GM23338 (cell line): ENCODE results near the gene ALDH8A1.

Experiments
- EZH2phosphoT487 ChIP-seq: fragments of 200-600 bp; sonication (generic); IDR thresholded peaks from one replicate; pipeline ENCODE4 v1.8.1; 2018; ENCODE audit warnings: antibody characterized with exemption; ENCODE audit not compliant: unreplicated experiment
- POLR2AphosphoS5 ChIP-seq: IDR thresholded peaks from 2 replicates; pipeline ENCODE4 v1.6.1; 2016; ENCODE audit warnings: antibody characterized with exemption, low read depth
- TF ChIP-seq, protein P1 (sequence below), 2 experiments: fragments of 200-600 bp in 1 of 2; sonication (generic) in 1 of 2; conservative IDR thresholded peaks; 2 replicates each; pipeline versions ENCODE4 v1.5.1 to v1.6.1; 2016 to 2017; ENCODE audit warnings: antibody characterized with exemption in 2 of 2, low read depth in 2 of 2, mild to moderate bottlenecking in 2 of 2, moderate library complexity in 1 of 2
- TF ChIP-seq, protein P2 (sequence below): IDR thresholded peaks from one replicate; pipeline ENCODE4 v1.6.1; 2018; ENCODE audit warnings: antibody characterized with exemption; ENCODE audit not compliant: unreplicated experiment

DNA sequence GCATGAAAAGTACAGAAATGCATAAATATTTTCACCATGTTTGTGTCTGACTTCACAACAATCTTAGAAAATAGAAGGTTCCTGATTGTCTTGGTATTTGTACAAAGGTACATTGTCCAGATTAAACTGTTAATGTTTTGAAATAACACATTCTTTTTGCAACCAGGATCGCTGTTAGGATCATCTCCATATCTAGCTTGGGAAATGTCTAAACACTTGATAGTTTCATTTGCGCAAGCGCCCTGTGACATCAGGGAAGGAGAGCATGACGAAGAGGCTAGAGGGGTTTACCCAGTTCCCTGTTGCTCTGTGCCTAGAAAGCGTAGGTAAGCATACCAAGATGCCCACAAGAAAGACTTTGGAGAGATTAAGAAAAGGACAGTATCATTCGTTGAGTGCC lies 19.4 kb downstream of the ALDH8A1 start:
- TF ChIP-seq, protein P1, sequence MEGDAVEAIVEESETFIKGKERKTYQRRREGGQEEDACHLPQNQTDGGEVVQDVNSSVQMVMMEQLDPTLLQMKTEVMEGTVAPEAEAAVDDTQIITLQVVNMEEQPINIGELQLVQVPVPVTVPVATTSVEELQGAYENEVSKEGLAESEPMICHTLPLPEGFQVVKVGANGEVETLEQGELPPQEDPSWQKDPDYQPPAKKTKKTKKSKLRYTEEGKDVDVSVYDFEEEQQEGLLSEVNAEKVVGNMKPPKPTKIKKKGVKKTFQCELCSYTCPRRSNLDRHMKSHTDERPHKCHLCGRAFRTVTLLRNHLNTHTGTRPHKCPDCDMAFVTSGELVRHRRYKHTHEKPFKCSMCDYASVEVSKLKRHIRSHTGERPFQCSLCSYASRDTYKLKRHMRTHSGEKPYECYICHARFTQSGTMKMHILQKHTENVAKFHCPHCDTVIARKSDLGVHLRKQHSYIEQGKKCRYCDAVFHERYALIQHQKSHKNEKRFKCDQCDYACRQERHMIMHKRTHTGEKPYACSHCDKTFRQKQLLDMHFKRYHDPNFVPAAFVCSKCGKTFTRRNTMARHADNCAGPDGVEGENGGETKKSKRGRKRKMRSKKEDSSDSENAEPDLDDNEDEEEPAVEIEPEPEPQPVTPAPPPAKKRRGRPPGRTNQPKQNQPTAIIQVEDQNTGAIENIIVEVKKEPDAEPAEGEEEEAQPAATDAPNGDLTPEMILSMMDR (conservative IDR thresholded peaks at IDR 0.05; ENCODE audit: low read depth in 2 of 2): no peak
- TF ChIP-seq EZH2phosphoT487 (no peak), POLR2AphosphoS5 (no peak)
- TF ChIP-seq, protein P2, sequence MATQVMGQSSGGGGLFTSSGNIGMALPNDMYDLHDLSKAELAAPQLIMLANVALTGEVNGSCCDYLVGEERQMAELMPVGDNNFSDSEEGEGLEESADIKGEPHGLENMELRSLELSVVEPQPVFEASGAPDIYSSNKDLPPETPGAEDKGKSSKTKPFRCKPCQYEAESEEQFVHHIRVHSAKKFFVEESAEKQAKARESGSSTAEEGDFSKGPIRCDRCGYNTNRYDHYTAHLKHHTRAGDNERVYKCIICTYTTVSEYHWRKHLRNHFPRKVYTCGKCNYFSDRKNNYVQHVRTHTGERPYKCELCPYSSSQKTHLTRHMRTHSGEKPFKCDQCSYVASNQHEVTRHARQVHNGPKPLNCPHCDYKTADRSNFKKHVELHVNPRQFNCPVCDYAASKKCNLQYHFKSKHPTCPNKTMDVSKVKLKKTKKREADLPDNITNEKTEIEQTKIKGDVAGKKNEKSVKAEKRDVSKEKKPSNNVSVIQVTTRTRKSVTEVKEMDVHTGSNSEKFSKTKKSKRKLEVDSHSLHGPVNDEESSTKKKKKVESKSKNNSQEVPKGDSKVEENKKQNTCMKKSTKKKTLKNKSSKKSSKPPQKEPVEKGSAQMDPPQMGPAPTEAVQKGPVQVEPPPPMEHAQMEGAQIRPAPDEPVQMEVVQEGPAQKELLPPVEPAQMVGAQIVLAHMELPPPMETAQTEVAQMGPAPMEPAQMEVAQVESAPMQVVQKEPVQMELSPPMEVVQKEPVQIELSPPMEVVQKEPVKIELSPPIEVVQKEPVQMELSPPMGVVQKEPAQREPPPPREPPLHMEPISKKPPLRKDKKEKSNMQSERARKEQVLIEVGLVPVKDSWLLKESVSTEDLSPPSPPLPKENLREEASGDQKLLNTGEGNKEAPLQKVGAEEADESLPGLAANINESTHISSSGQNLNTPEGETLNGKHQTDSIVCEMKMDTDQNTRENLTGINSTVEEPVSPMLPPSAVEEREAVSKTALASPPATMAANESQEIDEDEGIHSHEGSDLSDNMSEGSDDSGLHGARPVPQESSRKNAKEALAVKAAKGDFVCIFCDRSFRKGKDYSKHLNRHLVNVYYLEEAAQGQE: no peak
